ENCODE data around the gene CYP26C1.
A peak's percentile ranks its signal among the peaks of the same experiment; 100 is the strongest.

The CYP26C1 gene

DNA sequence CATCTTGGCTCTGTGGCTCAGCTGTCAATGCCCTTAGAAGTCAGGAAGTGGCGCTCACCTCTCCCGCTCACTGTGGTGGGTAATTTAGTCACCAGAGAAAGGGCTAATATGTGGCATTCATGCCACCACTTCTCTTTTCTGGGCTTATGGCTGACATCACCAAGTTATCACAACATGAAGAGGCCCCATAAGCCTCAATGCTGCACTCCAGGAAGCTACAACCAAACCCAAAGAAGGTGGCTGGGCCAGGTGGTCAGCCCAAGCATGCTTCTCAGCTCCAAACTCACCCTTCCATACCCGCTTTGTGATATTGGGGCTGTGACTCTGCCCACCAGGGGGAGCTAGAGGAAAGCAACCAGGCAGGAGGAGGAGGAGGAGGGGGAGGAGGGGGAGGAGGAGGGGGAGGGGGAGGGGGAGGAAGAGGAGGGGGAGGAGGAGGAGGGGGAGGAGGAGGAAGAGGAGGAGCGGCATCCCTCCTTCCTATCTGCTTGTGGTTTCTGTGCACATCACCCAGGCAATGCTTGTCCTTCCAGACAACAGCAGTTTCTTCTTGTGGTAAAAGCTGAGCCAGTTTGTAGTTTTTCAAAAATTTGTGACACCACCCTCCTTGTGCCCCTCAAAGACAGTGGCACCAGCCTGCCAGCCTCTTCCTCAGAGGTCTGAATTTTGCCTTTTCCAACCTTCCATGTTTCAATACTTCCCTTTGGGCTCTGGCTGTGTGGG, 55.2 kb downstream of the CYP26C1 start:
- H3K4me3 ChIP-seq (ENCODE audit: low read length) = no peak overlapping the region
- peak; percentile 63 for DNase-seq (ENCODE audit: low read depth)
- TF ChIP-seq, protein P1, sequence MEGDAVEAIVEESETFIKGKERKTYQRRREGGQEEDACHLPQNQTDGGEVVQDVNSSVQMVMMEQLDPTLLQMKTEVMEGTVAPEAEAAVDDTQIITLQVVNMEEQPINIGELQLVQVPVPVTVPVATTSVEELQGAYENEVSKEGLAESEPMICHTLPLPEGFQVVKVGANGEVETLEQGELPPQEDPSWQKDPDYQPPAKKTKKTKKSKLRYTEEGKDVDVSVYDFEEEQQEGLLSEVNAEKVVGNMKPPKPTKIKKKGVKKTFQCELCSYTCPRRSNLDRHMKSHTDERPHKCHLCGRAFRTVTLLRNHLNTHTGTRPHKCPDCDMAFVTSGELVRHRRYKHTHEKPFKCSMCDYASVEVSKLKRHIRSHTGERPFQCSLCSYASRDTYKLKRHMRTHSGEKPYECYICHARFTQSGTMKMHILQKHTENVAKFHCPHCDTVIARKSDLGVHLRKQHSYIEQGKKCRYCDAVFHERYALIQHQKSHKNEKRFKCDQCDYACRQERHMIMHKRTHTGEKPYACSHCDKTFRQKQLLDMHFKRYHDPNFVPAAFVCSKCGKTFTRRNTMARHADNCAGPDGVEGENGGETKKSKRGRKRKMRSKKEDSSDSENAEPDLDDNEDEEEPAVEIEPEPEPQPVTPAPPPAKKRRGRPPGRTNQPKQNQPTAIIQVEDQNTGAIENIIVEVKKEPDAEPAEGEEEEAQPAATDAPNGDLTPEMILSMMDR (IDR thresholded peaks at IDR 0.05; ENCODE audit: insufficient read depth, low read depth, low read length, missing control alignments) = peak; percentile 65
